Measurements from ENCODE around the gene ARHGAP15. TPM values are rescaled to one million over a fixed set of nuclear protein-coding genes. Genes with fewer than 3 reads are reported as not detected.

Gene ARHGAP15
- total RNA-seq, 1 experiment from 2014 or later: 82.8 TPM

DNA sequence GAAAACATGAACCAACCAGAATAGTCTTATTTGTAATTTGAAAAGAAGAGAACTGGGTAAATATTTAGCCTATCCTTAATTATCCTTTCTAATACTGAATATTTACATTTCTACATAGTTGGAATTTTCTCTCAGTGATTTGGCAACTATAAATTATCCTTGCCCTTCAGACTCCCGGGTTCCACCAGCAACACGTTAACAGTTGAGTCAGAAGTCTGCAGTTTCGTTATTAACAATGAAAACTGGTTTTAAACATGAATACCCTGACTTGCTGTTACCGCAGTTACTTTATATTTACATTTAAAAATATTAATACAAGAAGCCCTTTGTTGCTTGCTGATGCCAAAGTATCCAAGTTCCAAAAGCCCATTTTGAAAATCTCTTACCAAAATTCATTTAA lies 673.0 kb downstream of the ARHGAP15 start:
- H3K9ac ChIP-seq (ENCODE audit: low read length): no peak overlapping the region
- H3K27ac ChIP-seq (ENCODE audit: low read length): no peak overlapping the region
- no peaks in the 10 kb centered on the region for H3K79me2 ChIP-seq (ENCODE audit: low read length)
- no peak for DNase-seq
- no peaks in the 10 kb centered on the region for H3K27me3 ChIP-seq (ENCODE audit: low read length)
- H3K4me1 ChIP-seq (ENCODE audit: low read length): no peaks in the 10 kb centered on the region
- H3K4me3 ChIP-seq (ENCODE audit: low read length): no peak overlapping the region
- no peaks in the 10 kb centered on the region for H4K20me1 ChIP-seq (ENCODE audit: insufficient read depth, low read depth, low read length)
- H3K9me2 ChIP-seq (replicated peaks; ENCODE audit: insufficient read depth, low read length): no peaks in the 10 kb centered on the region
- no peaks in the 10 kb centered on the region for H3K36me3 ChIP-seq (ENCODE audit: insufficient read depth, low read length)
- no peaks in the 10 kb centered on the region for H3K9me3 ChIP-seq (ENCODE audit: low read length)
- H2AFZ ChIP-seq (ENCODE audit: low read length): no peak overlapping the region
- H3K4me2 ChIP-seq (ENCODE audit: low read depth, low read length, poor library complexity, severe bottlenecking): no peak overlapping the region

DNA sequence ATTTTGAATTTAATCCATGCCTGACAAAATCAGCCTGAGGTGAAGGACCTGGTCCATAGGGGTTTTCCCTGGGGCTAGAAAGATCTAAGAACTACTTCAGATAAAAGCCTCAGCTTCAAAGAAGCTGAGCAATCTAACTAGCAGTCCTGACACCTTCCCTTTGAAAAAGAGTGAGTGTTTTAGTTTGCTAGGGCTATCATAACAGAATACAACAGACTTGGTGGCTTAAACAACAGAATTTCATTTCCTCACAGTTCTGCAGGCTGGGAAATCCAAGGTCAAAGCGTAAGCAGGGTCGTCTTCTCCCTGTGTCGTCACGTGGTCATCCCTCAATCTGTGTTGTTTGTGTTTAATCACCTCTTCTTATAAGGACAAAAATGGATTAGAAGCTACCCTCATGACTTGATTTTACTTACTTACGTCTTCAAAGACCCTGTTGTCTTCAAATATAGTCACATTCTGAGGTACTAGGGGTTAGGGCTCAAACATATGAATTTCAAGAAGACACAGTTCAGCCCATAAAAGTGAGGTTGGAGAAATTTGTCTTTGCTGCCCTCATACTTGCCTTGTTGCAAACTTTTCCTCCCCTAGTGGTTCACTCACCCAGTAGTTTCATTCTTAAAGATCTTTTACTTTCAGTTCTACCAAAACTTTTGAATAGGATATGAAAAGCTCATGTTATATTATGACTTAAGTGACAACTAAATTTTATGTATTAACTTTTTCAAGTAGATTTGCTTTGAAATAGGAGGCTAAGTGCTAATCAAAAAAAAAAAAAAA lies 673.8 kb downstream of the ARHGAP15 start:
- Histone ChIP-seq H4K20me1 (ENCODE audit: insufficient read depth, low read depth, low read length) (no peaks in the 10 kb centered on the region), H3K4me1 (ENCODE audit: low read length) (no peaks in the 10 kb centered on the region; the same call in 1 of the 2 replicates), H3K9me2 (replicated peaks; ENCODE audit: insufficient read depth, low read length) (no peaks in the 10 kb centered on the region), H2AFZ (ENCODE audit: low read length) (0 out of 2 replicates have a peak overlapping the region, but pooled peaks have one; percentile 54), H3K36me3 (ENCODE audit: insufficient read depth, low read length) (no peaks in the 10 kb centered on the region), H3K27me3 (ENCODE audit: low read length) (no peaks in the 10 kb centered on the region), H3K79me2 (ENCODE audit: low read length) (no peaks in the 10 kb centered on the region), H3K9ac (ENCODE audit: low read length) (no peak overlapping the region), H3K4me3 (ENCODE audit: low read length) (no peak overlapping the region), H3K4me2 (ENCODE audit: low read depth, low read length, poor library complexity, severe bottlenecking) (no peak overlapping the region), H3K9me3 (ENCODE audit: low read length) (no peaks in the 10 kb centered on the region), H3K27ac (ENCODE audit: low read length) (no peak overlapping the region)
- DNase-seq: no peak

DNA sequence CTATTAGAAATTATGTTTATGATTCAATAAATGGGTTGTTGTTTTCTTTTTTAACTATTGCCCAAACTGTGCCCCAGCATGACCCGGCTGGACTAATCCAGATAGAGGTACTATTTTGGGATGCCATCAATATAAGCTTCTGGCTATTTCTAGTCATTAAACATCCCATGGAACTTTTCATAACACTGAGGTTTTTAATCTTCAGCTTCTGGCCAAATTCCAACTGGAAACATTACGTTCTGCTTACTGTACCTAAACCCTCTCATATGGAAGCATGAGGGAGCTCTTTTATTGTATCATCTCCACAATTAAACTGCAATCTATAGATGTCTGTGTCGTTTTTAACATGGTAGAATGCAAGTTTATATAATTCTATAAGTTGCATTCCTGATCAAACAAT lies 674.7 kb downstream of the ARHGAP15 start:
- no peaks in the 10 kb centered on the region for H3K27me3 ChIP-seq (ENCODE audit: low read length)
- peaks cover 8% of the 10 kb centered on the region for H3K4me1 ChIP-seq (ENCODE audit: low read length)
- H3K4me3 ChIP-seq (ENCODE audit: low read length): no peak overlapping the region
- H3K79me2 ChIP-seq (ENCODE audit: low read length): no peaks in the 10 kb centered on the region
- H3K9ac ChIP-seq (ENCODE audit: low read length): no peak overlapping the region
- H3K27ac ChIP-seq (ENCODE audit: low read length): no peak overlapping the region
- no peak overlapping the region for H3K4me2 ChIP-seq (ENCODE audit: low read depth, low read length, poor library complexity, severe bottlenecking)
- no peaks in the 10 kb centered on the region for H4K20me1 ChIP-seq (ENCODE audit: insufficient read depth, low read depth, low read length)
- H2AFZ ChIP-seq (ENCODE audit: low read length): no peak overlapping the region
- H3K9me3 ChIP-seq (ENCODE audit: low read length): no peaks in the 10 kb centered on the region
- H3K36me3 ChIP-seq (ENCODE audit: insufficient read depth, low read length): no peaks in the 10 kb centered on the region
- H3K9me2 ChIP-seq (replicated peaks; ENCODE audit: insufficient read depth, low read length): no peaks in the 10 kb centered on the region
- no peak for DNase-seq

DNA sequence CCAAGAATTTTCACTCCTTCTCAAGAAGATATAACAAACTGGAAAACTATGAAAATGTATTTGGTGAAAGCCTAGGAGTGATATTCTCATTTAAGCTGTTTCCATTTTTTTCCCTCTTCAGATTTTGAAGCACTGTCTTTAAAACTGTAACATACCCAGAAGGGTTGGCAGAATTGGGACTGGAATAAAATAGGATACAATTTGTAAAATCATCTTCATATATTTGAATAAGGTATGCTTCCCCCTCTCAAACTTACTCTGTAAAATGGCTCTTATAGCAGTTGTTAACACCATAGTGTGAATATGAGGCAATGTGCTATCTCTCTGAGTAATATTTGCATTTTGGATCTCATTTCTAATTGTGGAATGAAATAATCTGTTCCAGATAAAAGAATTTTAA lies 676.4 kb downstream of the ARHGAP15 start:
- DNase-seq: no peak
- H3K4me3 ChIP-seq (ENCODE audit: low read length): no peak overlapping the region
- H3K27me3 ChIP-seq (ENCODE audit: low read length): no peaks in the 10 kb centered on the region
- H3K36me3 ChIP-seq (ENCODE audit: insufficient read depth, low read length): no peaks in the 10 kb centered on the region
- no peak overlapping the region for H3K27ac ChIP-seq (ENCODE audit: low read length)
- no peaks in the 10 kb centered on the region for H3K9me3 ChIP-seq (ENCODE audit: low read length)
- no peaks in the 10 kb centered on the region for H4K20me1 ChIP-seq (ENCODE audit: insufficient read depth, low read depth, low read length)
- no peak overlapping the region for H3K9ac ChIP-seq (ENCODE audit: low read length)
- peaks cover 15% of the 10 kb centered on the region for H3K4me1 ChIP-seq (ENCODE audit: low read length)
- no peak overlapping the region for H3K4me2 ChIP-seq (ENCODE audit: low read depth, low read length, poor library complexity, severe bottlenecking)
- H2AFZ ChIP-seq (ENCODE audit: low read length): no peak overlapping the region
- no peaks in the 10 kb centered on the region for H3K79me2 ChIP-seq (ENCODE audit: low read length)
- H3K9me2 ChIP-seq (replicated peaks; ENCODE audit: insufficient read depth, low read length): no peaks in the 10 kb centered on the region

DNA sequence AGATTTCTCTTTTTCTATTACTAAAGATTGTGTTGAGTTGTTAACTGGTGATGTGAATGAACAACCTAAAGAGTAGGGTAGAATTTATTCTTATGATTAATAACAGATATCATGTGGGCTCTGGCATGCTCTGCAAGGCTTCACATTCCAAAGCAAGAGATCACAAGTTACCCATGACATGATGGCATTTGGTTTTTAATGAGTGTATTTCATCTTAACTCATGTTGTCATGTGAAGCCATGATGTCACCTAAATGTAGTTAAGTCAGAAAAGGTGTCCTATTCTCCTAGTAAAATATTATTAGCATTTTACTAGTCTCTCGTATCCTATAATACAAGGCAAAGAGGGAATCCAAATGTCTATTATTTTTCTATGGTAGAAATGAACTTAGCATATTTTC lies 678.0 kb downstream of the ARHGAP15 start:
- H3K9ac ChIP-seq (ENCODE audit: low read length): no peak overlapping the region
- H3K4me3 ChIP-seq (ENCODE audit: low read length): no peak overlapping the region
- H3K36me3 ChIP-seq (ENCODE audit: insufficient read depth, low read length): no peaks in the 10 kb centered on the region
- no peaks in the 10 kb centered on the region for H3K27me3 ChIP-seq (ENCODE audit: low read length)
- peaks cover 15% of the 10 kb centered on the region for H3K4me1 ChIP-seq (ENCODE audit: low read length)
- no peaks in the 10 kb centered on the region for H4K20me1 ChIP-seq (ENCODE audit: insufficient read depth, low read depth, low read length)
- H3K9me2 ChIP-seq (replicated peaks; ENCODE audit: insufficient read depth, low read length): no peaks in the 10 kb centered on the region
- H3K9me3 ChIP-seq (ENCODE audit: low read length): no peaks in the 10 kb centered on the region
- DNase-seq: no peak
- H3K79me2 ChIP-seq (ENCODE audit: low read length): no peaks in the 10 kb centered on the region
- no peak overlapping the region for H3K4me2 ChIP-seq (ENCODE audit: low read depth, low read length, poor library complexity, severe bottlenecking)
- H3K27ac ChIP-seq (ENCODE audit: low read length): no peak overlapping the region
- no peak overlapping the region for H2AFZ ChIP-seq (ENCODE audit: low read length)

DNA sequence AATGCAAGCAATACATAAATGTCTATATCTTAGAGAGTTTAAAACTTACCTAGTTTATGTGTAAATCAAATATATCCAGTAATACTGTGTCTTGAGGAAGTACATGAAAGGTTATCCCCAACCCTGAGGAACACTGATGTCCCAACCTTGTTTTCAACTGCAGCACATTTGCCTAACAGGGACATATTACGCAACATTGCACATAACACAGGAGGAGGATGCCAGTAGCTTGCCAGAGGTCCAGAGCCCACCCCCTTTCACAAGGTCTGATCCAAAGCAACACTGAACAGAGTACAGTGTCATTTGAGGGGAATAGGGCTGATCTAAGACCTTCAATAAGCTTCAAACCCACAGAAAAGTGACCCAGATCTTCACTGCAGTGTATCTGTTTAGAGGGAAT lies 678.5 kb downstream of the ARHGAP15 start:
- Histone ChIP-seq H3K79me2 (ENCODE audit: low read length) (no peaks in the 10 kb centered on the region), H3K27ac (ENCODE audit: low read length) (no peak overlapping the region), H3K36me3 (ENCODE audit: insufficient read depth, low read length) (no peaks in the 10 kb centered on the region), H3K4me2 (ENCODE audit: low read depth, low read length, poor library complexity, severe bottlenecking) (no peak overlapping the region), H3K27me3 (ENCODE audit: low read length) (no peaks in the 10 kb centered on the region), H3K9me2 (replicated peaks; ENCODE audit: insufficient read depth, low read length) (no peaks in the 10 kb centered on the region), H3K4me3 (ENCODE audit: low read length) (no peak overlapping the region), H4K20me1 (ENCODE audit: insufficient read depth, low read depth, low read length) (no peaks in the 10 kb centered on the region), H3K9ac (ENCODE audit: low read length) (no peak overlapping the region), H3K4me1 (ENCODE audit: low read length) (peaks cover 15% of the 10 kb centered on the region), H3K9me3 (ENCODE audit: low read length) (no peaks in the 10 kb centered on the region), H2AFZ (ENCODE audit: low read length) (no peak overlapping the region)
- no peak for DNase-seq

DNA sequence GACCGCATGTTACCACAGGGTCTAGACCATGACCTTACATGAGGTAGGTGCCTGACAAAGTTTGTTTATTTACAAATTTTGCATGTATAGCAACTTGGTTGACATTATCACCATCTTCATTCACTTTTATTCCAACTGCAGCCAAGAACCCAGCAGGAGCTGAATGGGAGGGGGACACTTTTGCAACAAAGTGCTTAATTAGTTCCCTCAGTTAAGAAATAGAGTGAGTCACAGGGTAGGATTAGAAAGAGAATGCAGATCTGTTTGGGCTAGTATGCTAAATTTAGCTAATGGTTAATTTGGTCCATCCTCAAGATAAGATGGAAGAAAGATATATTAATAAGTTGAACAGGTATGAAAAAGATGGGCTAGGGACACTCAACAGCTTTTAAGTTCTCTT lies 678.9 kb downstream of the ARHGAP15 start:
- DNase-seq: no peak
- Histone ChIP-seq H3K9me3 (ENCODE audit: low read length) (no peaks in the 10 kb centered on the region), H3K4me1 (ENCODE audit: low read length) (peaks cover 15% of the 10 kb centered on the region), H3K36me3 (ENCODE audit: insufficient read depth, low read length) (no peaks in the 10 kb centered on the region), H3K27ac (ENCODE audit: low read length) (no peak overlapping the region), H4K20me1 (ENCODE audit: insufficient read depth, low read depth, low read length) (no peaks in the 10 kb centered on the region), H3K27me3 (ENCODE audit: low read length) (no peaks in the 10 kb centered on the region), H3K4me3 (ENCODE audit: low read length) (no peak overlapping the region), H3K9me2 (replicated peaks; ENCODE audit: insufficient read depth, low read length) (no peaks in the 10 kb centered on the region), H3K79me2 (ENCODE audit: low read length) (no peaks in the 10 kb centered on the region), H3K9ac (ENCODE audit: low read length) (no peak overlapping the region), H2AFZ (ENCODE audit: low read length) (no peak overlapping the region), H3K4me2 (ENCODE audit: low read depth, low read length, poor library complexity, severe bottlenecking) (no peak overlapping the region)

DNA sequence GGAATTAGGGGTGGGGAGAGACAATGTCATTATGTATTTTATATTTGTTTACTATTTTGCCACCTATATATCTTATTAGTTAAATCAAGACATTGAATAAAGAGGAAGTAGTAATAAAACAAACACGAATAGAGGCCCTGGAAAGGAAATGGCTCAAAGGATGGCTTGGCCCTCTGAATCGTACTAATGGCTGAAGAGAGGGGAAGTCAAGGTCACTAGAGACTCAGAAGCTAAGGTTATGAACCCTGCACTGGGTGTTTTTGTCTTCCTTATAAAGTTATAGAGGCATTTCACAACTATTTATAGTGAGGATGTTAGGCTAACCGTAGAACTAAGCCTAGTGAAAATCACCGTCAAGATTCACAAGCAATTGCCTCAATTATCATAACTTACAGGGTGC lies 685.9 kb downstream of the ARHGAP15 start:
- DNase-seq: no peak
- no peaks in the 10 kb centered on the region for H3K79me2 ChIP-seq (ENCODE audit: low read length)
- H3K27me3 ChIP-seq (ENCODE audit: low read length): no peaks in the 10 kb centered on the region
- no peak overlapping the region for H3K27ac ChIP-seq (ENCODE audit: low read length)
- no peak overlapping the region for H3K9ac ChIP-seq (ENCODE audit: low read length)
- no peaks in the 10 kb centered on the region for H4K20me1 ChIP-seq (ENCODE audit: insufficient read depth, low read depth, low read length)
- H3K36me3 ChIP-seq (ENCODE audit: insufficient read depth, low read length): no peaks in the 10 kb centered on the region
- no peaks in the 10 kb centered on the region for H3K9me2 ChIP-seq (replicated peaks; ENCODE audit: insufficient read depth, low read length)
- H2AFZ ChIP-seq (ENCODE audit: low read length): no peak overlapping the region
- H3K4me1 ChIP-seq (ENCODE audit: low read length): peaks cover 6% of the 10 kb centered on the region
- H3K9me3 ChIP-seq (ENCODE audit: low read length): no peaks in the 10 kb centered on the region
- no peak overlapping the region for H3K4me3 ChIP-seq (ENCODE audit: low read length)
- H3K4me2 ChIP-seq (ENCODE audit: low read depth, low read length, poor library complexity, severe bottlenecking): no peak overlapping the region
